Thyroid gland (tissue), 4 donors: ENCODE data around the gene RPH3AL.

Source experiments
- POLR2A ChIP-seq, 2 donors: fragments of 450-650 bp; IDR thresholded peaks; one replicate each; pipeline ENCODE4 v1.6.1; 2017; ENCODE audit warnings: antibody characterized with exemption in 2 of 2, mild to moderate bottlenecking in 2 of 2, moderate library complexity in 1 of 2
- TF ChIP-seq, protein P1 (sequence below), 6 experiments: fragments of 200-600 bp in 3 of 6; fragments of 450-650 bp in 3 of 6; sonication (generic) in 3 of 6; IDR thresholded peaks; one replicate each; pipeline ENCODE4 v1.5.1; 2016 to 2019; ENCODE audit warnings: antibody characterized with exemption in 6 of 6, mild to moderate bottlenecking in 2 of 6, inconsistent platforms in 1 of 6, moderate library complexity in 1 of 6

DNA sequence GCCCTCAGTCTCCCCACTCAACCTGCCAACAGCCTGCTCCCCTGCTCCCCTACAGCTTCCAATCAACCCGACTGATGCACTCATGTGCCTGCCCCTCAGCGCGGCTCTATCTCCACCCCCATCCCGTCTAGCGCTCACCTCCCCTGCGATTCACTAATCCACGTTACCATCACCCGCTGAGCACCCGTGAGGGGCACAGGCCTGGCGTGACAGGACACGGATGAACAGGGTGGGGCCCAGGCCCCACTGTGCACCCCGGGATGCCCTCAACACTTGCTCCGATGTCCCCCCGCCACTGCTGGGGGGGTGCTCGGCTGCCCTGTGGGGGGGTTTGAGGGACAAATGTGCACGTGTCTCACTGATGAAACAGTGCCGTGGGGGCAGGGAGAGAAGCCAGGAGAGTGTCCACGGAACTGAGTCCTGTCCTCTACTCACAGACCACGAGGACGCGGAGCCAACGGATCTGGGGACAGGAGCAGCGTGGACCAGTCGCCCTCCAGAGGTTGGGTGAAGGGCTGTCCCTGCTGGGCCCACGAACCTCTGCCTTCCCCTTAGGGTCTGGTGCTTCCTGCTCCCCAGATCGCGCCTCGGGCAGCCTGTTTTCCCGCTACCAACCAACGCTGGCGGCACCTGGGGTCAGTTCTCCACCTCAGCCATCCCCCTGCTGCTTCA lies 66.7 kb downstream of the RPH3AL start:
- TF ChIP-seq, protein P1, sequence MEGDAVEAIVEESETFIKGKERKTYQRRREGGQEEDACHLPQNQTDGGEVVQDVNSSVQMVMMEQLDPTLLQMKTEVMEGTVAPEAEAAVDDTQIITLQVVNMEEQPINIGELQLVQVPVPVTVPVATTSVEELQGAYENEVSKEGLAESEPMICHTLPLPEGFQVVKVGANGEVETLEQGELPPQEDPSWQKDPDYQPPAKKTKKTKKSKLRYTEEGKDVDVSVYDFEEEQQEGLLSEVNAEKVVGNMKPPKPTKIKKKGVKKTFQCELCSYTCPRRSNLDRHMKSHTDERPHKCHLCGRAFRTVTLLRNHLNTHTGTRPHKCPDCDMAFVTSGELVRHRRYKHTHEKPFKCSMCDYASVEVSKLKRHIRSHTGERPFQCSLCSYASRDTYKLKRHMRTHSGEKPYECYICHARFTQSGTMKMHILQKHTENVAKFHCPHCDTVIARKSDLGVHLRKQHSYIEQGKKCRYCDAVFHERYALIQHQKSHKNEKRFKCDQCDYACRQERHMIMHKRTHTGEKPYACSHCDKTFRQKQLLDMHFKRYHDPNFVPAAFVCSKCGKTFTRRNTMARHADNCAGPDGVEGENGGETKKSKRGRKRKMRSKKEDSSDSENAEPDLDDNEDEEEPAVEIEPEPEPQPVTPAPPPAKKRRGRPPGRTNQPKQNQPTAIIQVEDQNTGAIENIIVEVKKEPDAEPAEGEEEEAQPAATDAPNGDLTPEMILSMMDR (IDR thresholded peaks at IDR 0.05) = no peak
- no peak for TF ChIP-seq POLR2A (IDR thresholded peaks at IDR 0.05)
